K562 (cell line): ENCODE results near the gene ZNF260. TPM values are rescaled to one million over a fixed set of nuclear protein-coding genes. Genes with fewer than 3 reads are reported as not detected.

Experiments
- ASH1L ChIP-seq: fragments of 450-650 bp; IDR thresholded peaks from 2 replicates; pipeline ENCODE4 v1.6.1; 2018; ENCODE audit warnings: borderline replicate concordance, mild to moderate bottlenecking, low read depth; ENCODE audit not compliant: partially characterized antibody
- ATF6 ChIP-seq: sonication (generic); formaldehyde crosslinking; IDR thresholded peaks from 2 replicates; pipeline ENCODE4 v1.4.0; 2020; ENCODE audit warnings: mild to moderate bottlenecking, missing genetic modification reagents
- BCL6 ChIP-seq: fragments of 250-450 bp; sonication (Bioruptor Pico); IDR thresholded peaks from 2 replicates; pipeline ENCODE4 v1.4.0; 2020
- ESRRA ChIP-seq: fragments of 450-650 bp; IDR thresholded peaks from 2 replicates; pipeline ENCODE4 v1.6.1; 2014; ENCODE audit warnings: low read depth, mild to moderate bottlenecking, moderate library complexity, borderline replicate concordance
- GATAD2A ChIP-seq: fragments of 450-650 bp; IDR thresholded peaks from 2 replicates; pipeline ENCODE4 v1.6.1; 2017
- HSF4 ChIP-seq: fragments of 250-450 bp; sonication (Bioruptor Pico); IDR thresholded peaks from 2 replicates; pipeline ENCODE4 v2.1.2; 2022; ENCODE audit warnings: mild to moderate bottlenecking, moderate library complexity, borderline replicate concordance
- KLF10 ChIP-seq: fragments of 250-450 bp; sonication (Bioruptor Pico); IDR thresholded peaks from 2 replicates; pipeline ENCODE4 v1.6.1; 2021; ENCODE audit warnings: matching md5 sums
- KLF6 ChIP-seq: fragments of 250-450 bp; sonication (Bioruptor Pico); IDR thresholded peaks from 2 replicates; pipeline ENCODE4 v1.4.0; 2020; ENCODE audit warnings: mild to moderate bottlenecking, moderate library complexity, borderline replicate concordance
- MNT ChIP-seq, 2 experiments: fragments of 450-650 bp; conservative IDR thresholded peaks; 2 replicates each; pipeline ENCODE4 v1.6.1; 2017; ENCODE audit warnings: mild to moderate bottlenecking in 2 of 2, moderate library complexity in 2 of 2
- NCOA4 ChIP-seq: fragments of 450-650 bp; IDR thresholded peaks from 2 replicates; pipeline ENCODE4 v1.6.1; 2018; ENCODE audit warnings: mild to moderate bottlenecking; ENCODE audit not compliant: partially characterized antibody
- NR2C1 ChIP-seq, 2 experiments: fragments of 450-650 bp; IDR thresholded peaks; 2 replicates each; pipeline ENCODE4 v1.6.1; 2017; ENCODE audit warnings: mild to moderate bottlenecking in 2 of 2, antibody characterized with exemption in 1 of 2, inconsistent platforms in 1 of 2, missing compliant biosample characterization in 1 of 2, missing genetic modification characterization in 1 of 2
- POLR2H ChIP-seq: IDR thresholded peaks from 2 replicates; pipeline ENCODE4 v1.6.1; 2016; ENCODE audit warnings: missing genetic modification characterization, low read depth, mild to moderate bottlenecking, control low read depth, missing compliant biosample characterization, moderate library complexity
- PURB ChIP-seq: sonication (generic); formaldehyde crosslinking; IDR thresholded peaks from 2 replicates; pipeline ENCODE4 v1.9.0; 2021; ENCODE audit warnings: low read depth, mild to moderate bottlenecking, missing genetic modification reagents
- RB1 ChIP-seq: fragments of 450-650 bp; IDR thresholded peaks from 2 replicates; pipeline ENCODE4 v1.6.1; 2017; ENCODE audit warnings: low read depth, mild to moderate bottlenecking
- RBM14 ChIP-seq: fragments of 200-400 bp; formaldehyde crosslinking; IDR thresholded peaks from 2 replicates; pipeline ENCODE4 v1.6.1; 2018; ENCODE audit warnings: low read depth, mild to moderate bottlenecking, low read length, moderate library complexity, borderline replicate concordance; ENCODE audit not compliant: insufficient read depth
- ZFP36 ChIP-seq: fragments of 150-350 bp; IDR thresholded peaks from 2 replicates; pipeline ENCODE4 v1.6.1; 2018; ENCODE audit warnings: low read length, low read depth; ENCODE audit not compliant: partially characterized antibody
- ZNF121 ChIP-seq: sonication (generic); formaldehyde crosslinking; conservative IDR thresholded peaks from 2 replicates; pipeline ENCODE4 v1.8.0; 2022; ENCODE audit warnings: missing genetic modification reagents
- ZNF316 ChIP-seq: fragments of 450-650 bp; IDR thresholded peaks from 2 replicates; pipeline ENCODE4 v1.6.1; 2016
- ZNF408 ChIP-seq: fragments of 250-450 bp; sonication (Bioruptor Pico); IDR thresholded peaks from 2 replicates; pipeline ENCODE4 v1.4.0; 2020; ENCODE audit warnings: low read depth, mild to moderate bottlenecking, moderate library complexity
- ZNF655 ChIP-seq: fragments of 250-450 bp; sonication (Bioruptor Pico); IDR thresholded peaks from 2 replicates; pipeline ENCODE4 v1.5.0; 2021
- polyA plus RNA-seq, 8 experiments: library from polyadenylated mRNA; depleted of rRNA in 4 of 8; stranded (reverse) in 5 of 8; unstranded in 3 of 8; fragments of >200 nt; fragmentation: Nextera tagmentation in 2 of 8; fragmentation: Illumina TruSeq in 1 of 8; extraction: Ambion mirVana in 2 of 8; extraction: Trizol in 1 of 8; gene quantifications; 2 replicates each; pipeline versions ENCODE4 v1.2.1 to v1.2.3, GENCODE V29; 2011 to 2014; ENCODE audit warnings: inconsistent platforms in 1 of 8, missing spikeins in 1 of 8
- total RNA-seq, 7 experiments: library from RNA; depleted of rRNA in 6 of 7; stranded (reverse); fragments of >200 nt in 6 of 7; fragmentation: Illumina TruSeq in 2 of 7; extraction: Trizol in 2 of 7; gene quantifications; 2 replicates each; pipeline versions ENCODE4 v1.2.1 to v1.2.3, GENCODE V29; 2011 to 2021; ENCODE audit warnings: low replicate concordance in 1 of 7
- TF ChIP-seq, protein P1 (sequence below), 3 experiments: IDR thresholded peaks in 2 of 3; conservative IDR thresholded peaks in 1 of 3; 2 replicates each; pipeline ENCODE4 v1.5.1; 2011 to 2012; ENCODE audit warnings: low read length in 3 of 3, mild to moderate bottlenecking in 3 of 3, control low read depth in 2 of 3, improper control_type of control experiment in 1 of 3, inconsistent platforms in 1 of 3, low read depth in 1 of 3, mixed read lengths in 1 of 3, moderate library complexity in 1 of 3; ENCODE audit not compliant: insufficient read depth in 2 of 3

The ZNF260 gene
- total and polyA plus RNA-seq, 9 of the 15 experiments (the other 6 are each of a cell fraction or from before 2014, with no cell fraction given): 2.6 to 16.6 (median 5.8) TPM

GRCh38 chr19:36573020-36573894 is 45.2 kb upstream of the ZNF260 start, which contains the start of gene ZNF529 (continued):
- TF ChIP-seq POLR2H (tag) (peak; percentile 85), NCOA4 (no peak), GATAD2A (no peak; the same call in 1 of the 2 replicates), MNT (conservative IDR thresholded peaks at IDR 0.05) (peak; percentile 98 to 99), ZNF316 (peak; percentile 29; the same call in 1 of the 2 replicates), HSF4 (CRISPR knock-in tag) (no peak), ZNF655 (CRISPR knock-in tag) (no peak), PURB (CRISPR knock-in tag) (no peak), ATF6 (no peak), RBM14 (no peak), KLF10 (CRISPR knock-in tag) (no peak), ASH1L (no peak), ZNF121 (CRISPR knock-in tag) (no peak), RB1 (0 out of 2 replicates have a peak, but pooled peaks have one; percentile 41), KLF6 (no peak), ESRRA (peak; percentile 95), BCL6 (CRISPR knock-in tag) (no peak), NR2C1 (IDR thresholded peaks at IDR 0.05) (peak; percentile 100), NR2C1 (tag; IDR thresholded peaks at IDR 0.05) (peak; percentile 100), ZNF408 (CRISPR knock-in tag) (no peak), ZFP36 (no peak)
- TF ChIP-seq, protein P1, sequence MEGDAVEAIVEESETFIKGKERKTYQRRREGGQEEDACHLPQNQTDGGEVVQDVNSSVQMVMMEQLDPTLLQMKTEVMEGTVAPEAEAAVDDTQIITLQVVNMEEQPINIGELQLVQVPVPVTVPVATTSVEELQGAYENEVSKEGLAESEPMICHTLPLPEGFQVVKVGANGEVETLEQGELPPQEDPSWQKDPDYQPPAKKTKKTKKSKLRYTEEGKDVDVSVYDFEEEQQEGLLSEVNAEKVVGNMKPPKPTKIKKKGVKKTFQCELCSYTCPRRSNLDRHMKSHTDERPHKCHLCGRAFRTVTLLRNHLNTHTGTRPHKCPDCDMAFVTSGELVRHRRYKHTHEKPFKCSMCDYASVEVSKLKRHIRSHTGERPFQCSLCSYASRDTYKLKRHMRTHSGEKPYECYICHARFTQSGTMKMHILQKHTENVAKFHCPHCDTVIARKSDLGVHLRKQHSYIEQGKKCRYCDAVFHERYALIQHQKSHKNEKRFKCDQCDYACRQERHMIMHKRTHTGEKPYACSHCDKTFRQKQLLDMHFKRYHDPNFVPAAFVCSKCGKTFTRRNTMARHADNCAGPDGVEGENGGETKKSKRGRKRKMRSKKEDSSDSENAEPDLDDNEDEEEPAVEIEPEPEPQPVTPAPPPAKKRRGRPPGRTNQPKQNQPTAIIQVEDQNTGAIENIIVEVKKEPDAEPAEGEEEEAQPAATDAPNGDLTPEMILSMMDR (IDR thresholded peaks at IDR 0.05 in 2 of 3, conservative IDR thresholded peaks at IDR 0.05 in 1 of 3; ENCODE audit: insufficient read depth in 2 of 3, low read depth in 1 of 3, low read length in 3 of 3): peak in 1 of 3 experiments; percentile 2; a peak in 1 of 6 replicates
